HG03066 (cell line): ENCODE measurements around the gene WDR5.

Experiments used
- ATAC-seq: cut with Tn5 transposase; IDR thresholded peaks from one replicate; pipeline ENCODE4 v1.9.1; 2021; ENCODE audit warnings: low read depth; ENCODE audit not compliant: unreplicated experiment

WDR5 gene

GRCh38 chr9:134185536-134186011 lies 49.7 kb downstream of the WDR5 start:
- ATAC-seq: no peak

GRCh38 chr9:134186471-134187109 lies 50.7 kb downstream of the WDR5 start:
- no peak for ATAC-seq

- no peak for ATAC-seq
These were observed 51.2 kb downstream of the WDR5 start for GRCh38 chr9:134187110-134187531.

GRCh38 chr9:134187891-134188385 lies 52.1 kb downstream of the WDR5 start:
- no peak for ATAC-seq

- no peak for ATAC-seq
These were observed 52.7 kb downstream of the WDR5 start for GRCh38 chr9:134188386-134189144.

GRCh38 chr9:134189145-134189469 lies 53.2 kb downstream of the WDR5 start:
- no peak for ATAC-seq

- ATAC-seq: no peak
These were observed 53.8 kb downstream of the WDR5 start for GRCh38 chr9:134189470-134190231.

- ATAC-seq: no peak
These were observed 54.6 kb downstream of the WDR5 start for GRCh38 chr9:134190232-134191121.

- ATAC-seq: no peak
These were observed 55.8 kb downstream of the WDR5 start for GRCh38 chr9:134191455-134192209.

GRCh38 chr9:134192311-134192950 lies 56.5 kb downstream of the WDR5 start:
- no peak for ATAC-seq

GRCh38 chr9:134192951-134193731 lies 57.3 kb downstream of the WDR5 start:
- ATAC-seq: no peak

- no peak for ATAC-seq
These were observed 58.1 kb downstream of the WDR5 start for GRCh38 chr9:134193912-134194535.

GRCh38 chr9:134195558-134195957 lies 59.7 kb downstream of the WDR5 start:
- no peak for ATAC-seq

- no peak for ATAC-seq
These were observed 61.0 kb downstream of the WDR5 start for GRCh38 chr9:134196911-134197310.

- no peak for ATAC-seq
These were observed 62.9 kb downstream of the WDR5 start for GRCh38 chr9:134198791-134199190.

- no peak for ATAC-seq
These were observed 64.8 kb downstream of the WDR5 start for GRCh38 chr9:134200730-134201129.

GRCh38 chr9:134203224-134203623 lies 67.3 kb downstream of the WDR5 start:
- ATAC-seq: no peak

GRCh38 chr9:134204041-134204440 lies 68.2 kb downstream of the WDR5 start:
- ATAC-seq: no peak
